Bronchial epithelial cell (primary cell): ENCODE results near the gene ANKRD6. TPM values are rescaled to one million over a fixed set of nuclear protein-coding genes. Genes with fewer than 3 reads are reported as not detected.

Source experiments
- DNase-seq: peaks from one replicate; pipeline ENCODE4 v3.0.0-alpha.2; 2010; ENCODE audit warnings: low read depth
- FAIRE-seq: peaks from 2 replicates; lab custom pipeline; 2011; peaks lifted over from hg19 to GRCh38; lab: Jason Lieb, UNC
- H3K27me3 ChIP-seq: 2 replicates; pipeline ENCODE4 v1.5.1; 2011; ENCODE audit warnings: low read length; ENCODE audit not compliant: control insufficient read depth, insufficient read depth
- H3K36me3 ChIP-seq: 2 replicates; pipeline ENCODE4 v1.5.1; 2011; ENCODE audit warnings: low read length; ENCODE audit not compliant: control insufficient read depth, insufficient read depth
- H3K4me3 ChIP-seq: 2 replicates; pipeline ENCODE4 v1.5.1; 2011; ENCODE audit warnings: mild to moderate bottlenecking, low read depth, low read length, control low read depth
- CTCF ChIP-seq: IDR thresholded peaks from 2 replicates; pipeline ENCODE4 v1.5.1; 2011; ENCODE audit warnings: mild to moderate bottlenecking, moderate library complexity, low read length, control low read depth, inconsistent platforms; ENCODE audit not compliant: insufficient read depth, severe bottlenecking
- total RNA-seq: library from RNA; depleted of rRNA; stranded (reverse); fragments of >200 nt; gene quantifications from 2 replicates; pipeline ENCODE4 v1.2.1, GENCODE V29; 2014

Gene ANKRD6
- total RNA-seq, 1 donor from 2014 or later, result 6.1 TPM

- no peak for FAIRE-seq
- Histone ChIP-seq H3K4me3 (no peak overlapping the region), H3K36me3 (no peaks in the 10 kb centered on the region), H3K27me3 (no peaks in the 10 kb centered on the region)
- no peak for TF ChIP-seq CTCF
- no peak for DNase-seq
Measured at GRCh38 chr6:89434150-89434499, 1.2 kb downstream of the ANKRD6 start.

DNA sequence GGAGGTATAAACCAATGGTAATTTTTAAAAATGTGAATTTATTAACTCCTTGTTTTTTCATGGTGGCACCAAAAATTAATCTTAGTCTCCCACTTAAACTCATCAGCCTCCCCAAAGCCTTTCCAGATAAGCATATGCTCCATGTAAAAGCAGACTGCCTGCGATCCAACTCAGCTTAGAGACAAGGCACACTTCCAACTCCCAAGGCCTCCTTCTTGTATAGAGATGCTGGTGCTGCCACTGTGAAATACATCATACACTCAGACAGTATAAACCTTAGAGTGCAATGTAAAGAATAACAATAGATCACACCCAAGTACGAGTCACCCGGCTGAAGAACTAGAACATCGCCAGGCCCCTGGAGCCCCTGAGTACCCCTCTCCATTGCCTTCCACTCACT is 2.0 kb downstream of the ANKRD6 start:
- no peak for DNase-seq
- TF ChIP-seq CTCF, result no peak
- no peaks in the 10 kb centered on the region for H3K27me3 ChIP-seq
- H3K4me3 ChIP-seq, result no peak overlapping the region
- FAIRE-seq, result no peak
- no peaks in the 10 kb centered on the region for H3K36me3 ChIP-seq

DNA sequence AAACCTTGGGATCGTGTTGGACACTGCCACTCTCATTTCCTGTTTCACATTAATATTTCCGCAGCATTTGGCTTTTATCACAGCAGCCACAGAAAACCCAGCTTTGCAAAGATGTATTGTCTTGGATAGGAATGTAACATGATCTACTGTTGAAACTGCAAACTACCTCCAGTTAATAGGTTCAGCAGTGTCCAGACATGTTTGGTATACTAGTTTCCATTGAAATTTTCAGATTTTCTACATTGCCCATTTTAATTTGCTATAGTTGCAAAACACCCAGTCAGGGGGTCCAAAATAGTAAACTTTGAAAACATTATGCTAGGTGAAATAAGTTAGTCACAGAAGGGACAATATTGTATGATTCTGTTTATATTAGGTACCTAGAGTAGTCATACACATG is 3.3 kb downstream of the ANKRD6 start:
- Histone ChIP-seq H3K4me3 (no peak overlapping the region), H3K27me3 (no peaks in the 10 kb centered on the region), H3K36me3 (no peaks in the 10 kb centered on the region)
- no peak for TF ChIP-seq CTCF
- FAIRE-seq, result no peak
- DNase-seq, result peak; percentile 52

DNA sequence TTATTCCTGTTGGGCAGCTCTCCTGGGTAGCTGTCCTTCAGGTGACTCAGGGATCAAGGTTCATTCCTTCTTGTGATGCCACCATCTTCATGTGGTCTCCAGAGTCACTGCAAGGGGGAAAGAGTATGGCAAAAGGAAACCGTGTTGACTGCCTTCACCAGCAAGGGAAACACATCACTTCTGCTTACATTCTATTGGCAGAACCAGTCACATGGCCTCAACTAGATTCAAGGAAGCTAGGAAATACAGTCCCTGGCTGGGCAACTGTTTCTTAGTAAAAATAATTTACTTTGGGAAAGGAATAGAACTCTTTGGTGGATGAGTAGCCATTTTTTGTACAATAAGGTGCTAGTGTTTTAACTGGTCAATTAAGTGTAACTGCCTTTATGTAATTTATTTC is 5.3 kb downstream of the ANKRD6 start:
- Histone ChIP-seq H3K27me3 (no peaks in the 10 kb centered on the region), H3K4me3 (no peak overlapping the region), H3K36me3 (no peaks in the 10 kb centered on the region)
- no peak for TF ChIP-seq CTCF
- DNase-seq (no peak), FAIRE-seq (peak; percentile 7)

DNA sequence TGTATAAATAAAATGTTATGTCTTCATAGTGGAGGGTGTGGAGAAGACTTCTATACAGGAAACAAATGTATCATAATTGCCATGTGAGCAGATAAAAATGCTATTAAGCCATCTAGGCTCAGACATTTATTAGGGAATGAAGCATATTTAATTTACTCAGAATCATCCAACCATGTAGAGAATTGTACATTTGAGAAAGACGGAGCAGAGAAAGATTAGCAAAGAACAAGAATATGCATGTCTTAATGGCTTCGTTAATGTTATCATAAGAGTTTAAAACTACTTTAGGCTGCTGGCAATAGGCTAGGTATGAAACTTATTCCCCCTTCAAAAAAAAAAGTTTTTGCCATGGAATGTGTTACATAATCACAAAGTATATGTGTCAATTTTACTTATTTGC is 6.1 kb downstream of the ANKRD6 start:
- H3K4me3 ChIP-seq, result no peak overlapping the region
- FAIRE-seq, result no peak
- H3K36me3 ChIP-seq, result no peaks in the 10 kb centered on the region
- TF ChIP-seq CTCF, result no peak
- no peaks in the 10 kb centered on the region for H3K27me3 ChIP-seq
- DNase-seq, result no peak

GRCh38 chr6:89440200-89440599 is 7.2 kb downstream of the ANKRD6 start:
- FAIRE-seq (no peak), DNase-seq (no peak)
- no peak for TF ChIP-seq CTCF
- H3K27me3 ChIP-seq, result no peaks in the 10 kb centered on the region
- no peak overlapping the region for H3K4me3 ChIP-seq
- no peaks in the 10 kb centered on the region for H3K36me3 ChIP-seq
